ENCODE measurements around the gene SPRED2. TPM values are rescaled to one million over a fixed set of nuclear protein-coding genes. Genes with fewer than 3 reads are reported as not detected.

SPRED2 gene
- total and polyA plus RNA-seq, 4 donors: 6.7 to 7.5 (median 7.1) TPM

GRCh38 chr2:65309699-65310098, 122.7 kb downstream of the SPRED2 start:
- Histone ChIP-seq H3K4me1 (ENCODE audit: control insufficient read depth in 4 of 4, insufficient read depth in 4 of 4, low read length in 3 of 4) (no peaks in the 10 kb centered on the region), H3K36me3 (ENCODE audit: control insufficient read depth in 4 of 4, insufficient read depth in 3 of 4, low read depth in 1 of 4, low read length in 3 of 4) (peaks cover 8 to 33% (median 25%) of the 10 kb centered on the region in 4 donors), H3K9me3 (ENCODE audit: control insufficient read depth in 4 of 4, low read length in 3 of 4) (no peaks in the 10 kb centered on the region), H3K9ac (ENCODE audit: low read depth in 1 of 2, low read length in 2 of 2) (no peak overlapping the region), H3K27me3 (ENCODE audit: control insufficient read depth in 4 of 4, insufficient read depth in 4 of 4, low read length in 3 of 4) (no peaks in the 10 kb centered on the region), H3K27ac (ENCODE audit: low read depth in 1 of 2, low read length in 2 of 2) (peak overlapping the region in 1 of 2 donors; percentile 22), H3K4me3 (ENCODE audit: low read depth in 1 of 3, low read length in 3 of 3) (no peak overlapping the region)
- WGBS: 83% methylated on average over 8 of the region's 8 CpGs
- TF ChIP-seq FOXA2 (IDR thresholded peaks at IDR 0.05): no peak
- TF ChIP-seq SP1 (IDR thresholded peaks at IDR 0.05): no peak
- TF ChIP-seq EGR1 (IDR thresholded peaks at IDR 0.05; ENCODE audit: low read depth in 2 of 2): no peak
- TF ChIP-seq TAF1 (conservative IDR thresholded peaks at IDR 0.05): no peak
- TF ChIP-seq HNF4G (IDR thresholded peaks at IDR 0.05): no peak
- TF ChIP-seq CTCF (IDR thresholded peaks at IDR 0.05; ENCODE audit: low read depth, low read length, missing input control): no peak
- no peak for TF ChIP-seq REST (IDR thresholded peaks at IDR 0.05)
- TF ChIP-seq RXRA (IDR thresholded peaks at IDR 0.05): no peak
- TF ChIP-seq HNF4A (conservative IDR thresholded peaks at IDR 0.05): no peak
- no peak for TF ChIP-seq FOXA1 (IDR thresholded peaks at IDR 0.05)
- TF ChIP-seq ATF3 (IDR thresholded peaks at IDR 0.05): no peak
- no peak for DNase-seq (ENCODE audit: low spot score)

- Histone ChIP-seq H3K36me3 (ENCODE audit: control insufficient read depth in 4 of 4, insufficient read depth in 3 of 4, low read depth in 1 of 4, low read length in 3 of 4) (no peaks in the 10 kb centered on the region), H3K4me1 (ENCODE audit: control insufficient read depth in 4 of 4, insufficient read depth in 4 of 4, low read length in 3 of 4) (no peaks in the 10 kb centered on the region), H3K4me3 (ENCODE audit: low read depth in 1 of 3, low read length in 3 of 3) (no peak overlapping the region), H3K9me3 (ENCODE audit: control insufficient read depth in 4 of 4, low read length in 3 of 4) (no peaks in the 10 kb centered on the region), H3K27me3 (ENCODE audit: control insufficient read depth in 4 of 4, insufficient read depth in 4 of 4, low read length in 3 of 4) (no peaks in the 10 kb centered on the region), H3K9ac (ENCODE audit: low read depth in 1 of 2, low read length in 2 of 2) (no peak overlapping the region), H3K27ac (ENCODE audit: low read depth in 1 of 2, low read length in 2 of 2) (no peak overlapping the region)
- TF ChIP-seq REST (IDR thresholded peaks at IDR 0.05): no peak
- no peak for TF ChIP-seq HNF4G (IDR thresholded peaks at IDR 0.05)
- no peak for TF ChIP-seq ATF3 (IDR thresholded peaks at IDR 0.05)
- no peak for TF ChIP-seq CTCF (IDR thresholded peaks at IDR 0.05; ENCODE audit: low read depth, low read length, missing input control)
- no peak for TF ChIP-seq YY1 (IDR thresholded peaks at IDR 0.05)
- TF ChIP-seq ZBTB33 (IDR thresholded peaks at IDR 0.05): no peak
- no peak for TF ChIP-seq EGR1 (IDR thresholded peaks at IDR 0.05; ENCODE audit: low read depth in 2 of 2)
- no peak for TF ChIP-seq FOXA2 (IDR thresholded peaks at IDR 0.05)
- no peak for TF ChIP-seq FOXA1 (IDR thresholded peaks at IDR 0.05)
- no peak for TF ChIP-seq SP1 (IDR thresholded peaks at IDR 0.05)
- TF ChIP-seq HNF4A (conservative IDR thresholded peaks at IDR 0.05): no peak
- 44% methylated on average over 2 of the region's 2 CpGs for WGBS
- DNase-seq (ENCODE audit: low spot score): no peak
Observed at GRCh38 chr2:65305934-65306333, 126.5 kb downstream of the SPRED2 start.
